HS-27A (cell line): Measurements from ENCODE around the gene PIK3R6.

Experiments used
- DNase-seq: peaks from one replicate; pipeline ENCODE4 v3.0.0-alpha.2; 2012; ENCODE audit warnings: low read depth, missing footprints

The PIK3R6 gene

DNA sequence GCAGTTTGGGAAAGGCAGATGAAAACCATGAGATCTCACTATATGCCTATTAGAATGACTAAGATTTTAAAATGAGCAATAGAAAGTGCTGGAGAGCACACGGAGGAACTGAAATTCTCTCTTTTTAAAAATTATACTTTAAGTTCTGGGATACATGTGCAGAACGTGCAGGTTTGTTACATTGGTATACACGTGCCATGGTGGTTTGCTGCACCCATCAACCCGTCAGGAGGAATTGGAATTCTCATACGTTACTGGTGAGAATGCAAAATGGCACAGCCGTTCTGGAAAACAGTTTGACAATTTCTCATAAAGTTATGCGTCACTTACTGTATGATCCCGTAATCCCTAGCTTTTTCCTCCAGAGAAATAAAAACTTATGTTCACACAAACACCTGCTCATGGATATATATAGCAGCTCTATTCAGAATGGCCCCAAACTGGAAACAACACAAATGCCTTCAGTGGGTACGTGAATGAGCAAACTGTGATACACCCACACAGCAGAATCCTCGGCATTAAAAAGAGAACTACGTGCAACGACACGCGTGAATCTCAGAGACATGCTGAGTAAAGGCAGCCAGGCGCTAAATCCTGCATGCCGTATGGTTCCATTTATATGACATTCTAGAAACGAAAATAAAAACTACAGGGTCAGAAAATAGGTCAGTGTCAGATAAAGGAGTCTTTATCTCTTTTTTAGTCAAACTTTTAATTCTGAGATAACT, 11.8 kb downstream of the PIK3R6 start:
- DNase-seq = no peak

DNA sequence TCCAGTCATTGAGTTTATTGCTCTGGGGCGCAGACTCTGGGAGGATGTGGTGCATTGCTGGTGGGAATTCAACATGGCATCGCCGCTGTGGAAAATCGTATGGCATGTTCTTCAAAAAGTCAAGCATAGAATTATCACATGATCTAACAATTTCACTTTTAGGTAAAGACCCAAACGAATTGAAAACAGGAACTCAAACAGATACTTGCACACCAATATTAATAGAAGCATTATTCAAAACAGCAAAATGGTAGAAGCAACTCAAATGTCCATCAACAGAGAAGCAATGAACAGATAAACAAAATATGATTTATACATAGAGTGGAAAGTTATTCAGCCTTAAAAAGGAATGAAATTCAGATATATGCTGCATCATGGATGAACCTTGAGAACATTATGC, 15.9 kb downstream of the PIK3R6 start:
- DNase-seq = no peak

GRCh38 chr17:8849311-8850041, 18.0 kb downstream of the PIK3R6 start:
- DNase-seq = no peak

DNA sequence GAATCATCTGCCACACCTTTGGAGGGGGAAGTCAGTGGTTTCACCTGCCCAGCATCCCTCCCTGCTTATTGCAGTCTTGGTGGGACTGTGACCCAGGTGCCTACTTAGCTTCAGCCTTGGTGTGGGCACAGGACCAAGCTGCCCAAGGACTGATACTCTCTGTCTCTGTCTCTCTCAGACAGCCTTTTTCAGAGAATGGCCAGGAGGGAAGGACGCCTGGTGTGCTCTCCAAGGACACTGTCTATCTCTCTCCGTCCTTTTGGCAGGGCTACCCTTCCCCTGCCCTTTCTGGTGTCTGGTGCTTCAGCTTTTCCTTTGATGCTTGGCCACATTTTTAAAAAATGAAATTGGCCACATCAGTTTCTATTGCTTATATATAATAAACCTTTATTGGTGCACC, 19.6 kb downstream of the PIK3R6 start:
- no peak for DNase-seq

- DNase-seq = no peak
Measured at GRCh38 chr17:8846768-8847211, 20.7 kb downstream of the PIK3R6 start.

DNA sequence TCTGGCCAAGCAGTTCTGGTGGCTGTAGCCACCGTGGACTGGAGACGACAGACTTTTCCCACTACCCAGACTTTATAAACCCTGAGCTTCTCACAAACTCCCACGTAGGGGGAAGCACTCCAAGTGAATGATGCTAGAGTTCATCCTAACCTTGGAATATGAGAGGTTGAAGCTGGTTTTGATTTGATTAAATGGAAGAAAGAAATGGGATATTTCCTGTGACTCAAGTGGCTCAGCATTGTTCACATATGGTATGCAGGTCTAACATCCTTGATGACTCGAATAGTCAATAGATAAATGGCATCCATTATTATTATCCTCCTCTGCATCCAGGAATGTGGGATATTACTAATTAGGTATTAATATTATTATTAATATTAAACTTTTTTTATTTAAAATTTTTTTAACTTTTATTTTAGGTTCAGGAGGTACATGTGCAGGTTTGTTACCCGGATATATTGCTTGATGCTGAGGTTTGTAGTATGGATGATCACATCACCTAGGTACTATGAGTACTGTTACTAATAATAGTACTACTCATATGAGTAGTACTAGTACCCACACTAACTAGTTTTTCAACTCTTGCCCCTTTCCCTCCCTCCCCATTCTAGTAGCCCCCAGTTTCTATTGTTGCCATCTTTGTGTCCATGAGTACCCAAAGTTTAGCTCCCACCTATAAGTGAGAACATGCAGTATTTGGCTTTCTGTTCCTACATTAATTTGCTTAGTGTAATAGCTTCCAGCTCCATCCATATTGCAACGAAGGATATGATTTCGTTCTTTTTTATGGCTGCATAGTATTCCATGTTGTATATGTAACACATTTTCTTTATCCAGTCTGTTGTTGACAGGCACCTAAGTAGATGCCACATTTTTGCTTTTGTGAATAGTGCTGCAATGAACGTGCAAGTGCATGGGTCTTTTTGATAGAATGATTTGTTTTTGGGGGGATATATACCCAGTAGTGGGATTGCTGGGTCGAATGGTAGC, 22.9 kb downstream of the PIK3R6 start:
- DNase-seq = no peak

- DNase-seq = no peak
Measured at GRCh38 chr17:8843344-8843743, 24.1 kb downstream of the PIK3R6 start.

DNA sequence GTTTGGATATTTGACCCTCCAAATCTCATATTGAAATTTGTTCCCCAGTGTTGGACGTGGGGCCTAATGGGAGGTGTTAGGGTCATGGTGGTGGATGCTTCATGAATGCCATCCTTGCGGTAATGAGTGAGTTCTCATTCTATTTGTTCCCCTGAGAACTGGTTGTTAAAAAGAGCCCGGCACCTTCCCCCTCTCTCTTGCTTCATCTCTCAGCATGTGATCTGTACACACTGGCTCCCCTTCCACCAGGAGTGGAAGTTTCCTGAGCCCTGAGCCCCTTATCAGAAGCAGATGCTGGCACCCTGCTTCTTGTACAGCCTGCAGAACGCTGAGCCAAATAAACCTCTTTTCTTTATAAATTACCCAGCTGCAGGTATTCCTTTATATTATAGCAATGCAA, 25.6 kb downstream of the PIK3R6 start:
- no peak for DNase-seq

DNA sequence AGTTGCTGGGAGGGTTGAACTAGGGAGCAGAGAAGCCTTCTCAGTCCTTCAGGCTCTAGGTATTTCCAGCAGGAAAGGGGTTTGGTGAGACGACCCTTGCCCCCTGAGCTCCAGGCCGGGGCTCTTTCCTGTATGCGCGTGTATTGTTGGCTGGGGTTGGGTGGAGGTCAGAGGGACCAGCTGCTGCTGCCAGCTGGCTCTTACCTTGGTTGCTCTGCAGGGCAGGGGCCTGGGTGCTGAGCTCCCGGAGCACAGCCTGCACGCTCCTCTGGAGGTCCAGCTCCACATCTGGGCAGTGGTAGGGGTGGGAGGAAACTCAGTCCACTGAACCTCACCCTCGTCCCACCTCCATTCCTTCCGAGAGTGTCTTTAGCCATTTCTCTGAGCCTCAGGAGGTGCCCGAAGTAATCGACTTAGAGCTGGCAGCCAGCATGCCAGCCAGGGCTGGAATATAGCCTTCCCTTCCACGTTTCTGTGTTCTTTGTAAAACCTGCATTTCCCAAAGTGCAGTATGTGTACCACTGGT, 28.0 kb downstream of the PIK3R6 start:
- no peak for DNase-seq

- DNase-seq = no peak
Measured at GRCh38 chr17:8838551-8839095, 28.9 kb downstream of the PIK3R6 start.

- no peak for DNase-seq
Measured at GRCh38 chr17:8837563-8838075, 29.9 kb downstream of the PIK3R6 start.

DNA sequence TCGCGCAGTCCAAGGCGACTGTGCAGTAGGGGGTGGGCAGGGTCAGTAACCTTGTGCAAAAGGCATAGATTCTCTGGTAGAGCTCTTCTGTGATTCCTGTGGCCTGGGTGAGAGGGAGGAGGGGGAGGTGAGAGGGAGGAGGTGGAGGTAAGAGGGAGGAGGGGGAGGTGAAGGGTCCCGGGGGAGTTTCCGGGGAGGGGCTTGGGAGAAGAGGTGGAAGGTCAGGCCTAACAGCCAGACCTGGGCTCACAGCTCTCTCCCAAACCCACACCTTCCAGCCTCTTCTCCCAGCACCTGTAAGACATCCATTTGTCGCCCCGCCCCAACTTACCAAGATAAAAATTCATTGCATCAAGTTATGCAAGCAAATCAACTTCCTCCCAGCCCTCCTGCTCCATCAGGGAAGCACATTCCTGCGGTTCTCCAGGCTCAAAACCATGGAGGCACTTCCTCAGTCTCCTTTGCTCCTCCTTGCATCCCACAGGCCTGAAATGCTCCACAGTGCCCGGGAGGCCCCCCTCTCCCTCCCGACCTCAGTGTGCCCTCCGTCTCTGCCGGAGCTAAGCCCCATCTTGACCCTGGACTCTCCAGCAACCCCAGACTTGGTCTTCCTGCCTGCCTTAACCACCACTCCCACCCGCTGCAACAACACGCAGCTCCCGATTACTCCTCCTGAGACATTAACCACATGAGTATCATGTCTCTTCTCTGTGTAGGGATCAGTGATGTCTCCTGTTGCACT, 30.5 kb downstream of the PIK3R6 start:
- no peak for DNase-seq

DNA sequence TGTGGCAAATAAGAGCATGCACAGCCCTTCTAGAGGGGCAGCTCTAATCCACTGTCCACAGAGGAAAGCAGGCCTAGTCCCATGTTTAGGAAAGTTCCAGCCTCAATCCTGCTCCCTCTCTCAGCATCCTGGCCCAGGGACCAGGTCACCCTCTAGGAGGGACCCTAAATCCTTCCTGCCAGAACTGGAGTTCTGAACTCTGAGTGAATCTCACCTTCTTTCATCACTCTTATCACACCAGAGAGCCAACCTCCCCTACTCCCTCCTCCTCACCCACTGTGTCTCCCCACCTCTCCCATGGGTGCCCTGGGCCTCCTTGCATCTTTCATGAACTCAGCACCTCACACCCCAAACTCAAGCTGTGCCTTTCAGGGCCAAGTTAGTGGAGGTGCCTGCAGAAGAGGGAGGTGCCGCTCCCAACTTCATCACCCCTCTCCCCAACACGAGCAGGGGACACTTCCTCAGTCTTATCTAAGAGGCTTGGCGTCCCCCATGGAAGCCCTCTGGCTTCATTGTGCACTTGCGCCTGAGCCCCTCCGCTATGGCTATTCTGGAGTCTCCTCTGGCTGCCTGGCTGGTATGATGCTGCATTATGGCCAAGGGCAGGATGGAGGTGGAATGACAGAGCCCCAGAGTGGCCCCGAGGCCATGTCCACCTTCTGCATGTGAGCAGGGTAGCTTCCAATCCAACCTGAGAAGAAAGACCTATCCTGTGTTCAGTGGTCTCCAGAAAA, 31.7 kb downstream of the PIK3R6 start:
- DNase-seq = no peak

DNA sequence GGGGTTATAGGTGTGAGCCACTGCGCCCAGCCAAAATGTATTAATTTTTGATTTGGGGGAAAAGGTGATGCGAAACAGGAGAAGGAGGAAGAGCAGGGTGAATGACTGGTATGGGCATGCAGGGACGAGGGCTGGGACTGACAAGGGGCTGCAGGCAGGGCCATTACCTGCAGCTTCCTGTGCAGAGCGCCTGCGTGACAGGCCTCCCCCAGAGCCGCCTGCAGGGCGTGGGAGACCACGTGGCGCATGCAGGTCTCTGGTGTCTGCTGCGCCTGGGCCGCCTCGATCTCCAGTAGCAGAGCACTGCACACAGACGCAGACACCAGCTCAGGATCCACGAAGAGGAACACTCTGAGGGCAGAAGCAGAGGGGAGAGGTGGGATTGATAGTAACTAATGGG, 32.4 kb downstream of the PIK3R6 start:
- no peak for DNase-seq

- DNase-seq = no peak
Measured at GRCh38 chr17:8832711-8833352, 34.6 kb downstream of the PIK3R6 start.

- no peak for DNase-seq
Measured at GRCh38 chr17:8831234-8831849, 36.1 kb downstream of the PIK3R6 start.

DNA sequence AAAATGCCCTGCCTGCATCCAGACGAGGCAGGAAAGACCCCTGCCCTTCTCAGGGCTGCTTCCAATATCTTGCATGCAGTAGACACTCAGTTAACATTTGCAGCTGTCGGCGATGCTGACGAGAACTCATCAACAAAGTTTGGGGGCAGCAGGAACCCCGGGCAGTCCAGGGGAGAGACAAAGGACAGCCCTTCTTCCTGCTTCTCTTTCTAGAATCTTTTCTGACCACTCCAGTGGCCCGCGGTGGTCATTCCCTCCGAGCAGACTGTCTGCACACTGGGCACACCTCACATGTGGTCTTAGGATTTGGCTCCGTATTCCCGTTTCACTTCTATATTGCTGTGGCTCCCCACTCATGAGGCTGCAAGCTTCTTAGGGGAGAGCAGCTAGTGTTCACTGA, 37.3 kb downstream of the PIK3R6 start:
- DNase-seq = no peak

- no peak for DNase-seq
Measured at GRCh38 chr17:8829036-8829941, 38.2 kb downstream of the PIK3R6 start.
